ENCODE results near the gene PRDM8.
"Not testable (repeated sequence)": the region's sequence is repeated elsewhere in the genome, so short reads cannot be mapped to it uniquely, and the experiment has no call there.

The PRDM8 gene

GRCh38 chr4:80239480-80240150 lies 42.3 kb downstream of the PRDM8 start:
- POLR2A ChIA-PET = no interaction called here
- CTCF ChIA-PET = no interaction called here
- no peak for DNase-seq (ENCODE audit: extremely low spot score)
- TF ChIP-seq, protein P1, sequence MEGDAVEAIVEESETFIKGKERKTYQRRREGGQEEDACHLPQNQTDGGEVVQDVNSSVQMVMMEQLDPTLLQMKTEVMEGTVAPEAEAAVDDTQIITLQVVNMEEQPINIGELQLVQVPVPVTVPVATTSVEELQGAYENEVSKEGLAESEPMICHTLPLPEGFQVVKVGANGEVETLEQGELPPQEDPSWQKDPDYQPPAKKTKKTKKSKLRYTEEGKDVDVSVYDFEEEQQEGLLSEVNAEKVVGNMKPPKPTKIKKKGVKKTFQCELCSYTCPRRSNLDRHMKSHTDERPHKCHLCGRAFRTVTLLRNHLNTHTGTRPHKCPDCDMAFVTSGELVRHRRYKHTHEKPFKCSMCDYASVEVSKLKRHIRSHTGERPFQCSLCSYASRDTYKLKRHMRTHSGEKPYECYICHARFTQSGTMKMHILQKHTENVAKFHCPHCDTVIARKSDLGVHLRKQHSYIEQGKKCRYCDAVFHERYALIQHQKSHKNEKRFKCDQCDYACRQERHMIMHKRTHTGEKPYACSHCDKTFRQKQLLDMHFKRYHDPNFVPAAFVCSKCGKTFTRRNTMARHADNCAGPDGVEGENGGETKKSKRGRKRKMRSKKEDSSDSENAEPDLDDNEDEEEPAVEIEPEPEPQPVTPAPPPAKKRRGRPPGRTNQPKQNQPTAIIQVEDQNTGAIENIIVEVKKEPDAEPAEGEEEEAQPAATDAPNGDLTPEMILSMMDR (IDR thresholded peaks at IDR 0.05; ENCODE audit: control extremely low read depth, extremely low read depth, low read depth, missing control alignments) = no peak

DNA sequence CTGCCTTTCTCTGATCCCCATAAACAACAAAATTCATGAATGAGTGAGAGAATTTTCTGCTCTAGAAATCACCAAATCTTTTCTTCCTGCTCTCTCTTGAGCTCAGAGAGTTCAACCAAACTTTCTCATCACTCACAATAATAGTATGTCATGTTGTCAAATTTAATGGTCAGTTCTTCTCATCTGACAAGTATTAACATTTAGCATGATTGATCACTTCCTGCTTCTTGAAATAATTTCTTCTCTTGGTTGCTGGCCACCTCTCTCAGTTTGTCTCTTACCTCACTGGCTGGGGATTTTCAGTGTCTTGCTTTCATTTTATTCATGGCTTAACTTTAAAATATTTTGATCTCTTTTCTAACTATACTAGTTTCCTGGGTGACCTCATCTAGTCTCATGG lies 43.7 kb downstream of the PRDM8 start:
- CTCF ChIA-PET = interaction anchor here (0.9 kb wide), 1 partner anchor 9 kb away, joined by 3 read pairs; no protein-coding TSS in a partner anchor
- TF ChIP-seq, protein P1 (IDR thresholded peaks at IDR 0.05; ENCODE audit: control extremely low read depth, extremely low read depth, low read depth, missing control alignments) = no peak
- no peak for DNase-seq (ENCODE audit: extremely low spot score)
- POLR2A ChIA-PET = no interaction called here

GRCh38 chr4:80243274-80244018 lies 46.1 kb downstream of the PRDM8 start:
- DNase-seq (ENCODE audit: extremely low spot score) = no peak
- ChIA-PET POLR2A (no interaction called here), CTCF (no interaction called here)
- TF ChIP-seq, protein P1 (IDR thresholded peaks at IDR 0.05; ENCODE audit: control extremely low read depth, extremely low read depth, low read depth, missing control alignments) = no peak

GRCh38 chr4:80247484-80247883 lies 50.2 kb downstream of the PRDM8 start:
- CTCF ChIA-PET; DNase-seq (ENCODE audit: extremely low spot score); POLR2A ChIA-PET: not testable (repeated sequence)

DNA sequence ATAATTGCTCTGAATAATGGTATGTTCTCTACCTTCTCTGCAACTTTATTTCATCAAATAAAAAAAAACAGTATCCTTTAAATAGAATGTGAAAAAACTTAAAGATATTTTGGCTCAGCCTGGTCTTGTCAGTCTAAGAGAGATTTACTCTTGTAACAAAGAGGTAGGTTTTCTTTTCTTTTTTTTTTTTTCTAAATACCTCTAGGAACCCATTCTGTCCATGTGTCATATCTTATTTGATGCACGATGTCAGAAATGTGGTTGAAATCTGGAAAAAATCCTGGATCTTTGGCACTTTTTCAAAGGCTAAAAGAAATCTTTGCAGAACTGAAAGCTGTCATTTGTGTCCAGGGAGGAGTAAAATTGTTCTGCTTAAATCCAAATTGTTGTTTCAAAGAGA lies 51.8 kb downstream of the PRDM8 start:
- DNase-seq (ENCODE audit: extremely low spot score) = no peak
- TF ChIP-seq, protein P1 (IDR thresholded peaks at IDR 0.05; ENCODE audit: control extremely low read depth, extremely low read depth, low read depth, missing control alignments) = no peak
- ChIA-PET POLR2A (no interaction called here), CTCF (interaction anchor here (0.8 to 1.1 kb wide), 2 partner anchors 9 to 29 kb away, joined by 3 to 4 read pairs; no protein-coding TSS in a partner anchor)

DNA sequence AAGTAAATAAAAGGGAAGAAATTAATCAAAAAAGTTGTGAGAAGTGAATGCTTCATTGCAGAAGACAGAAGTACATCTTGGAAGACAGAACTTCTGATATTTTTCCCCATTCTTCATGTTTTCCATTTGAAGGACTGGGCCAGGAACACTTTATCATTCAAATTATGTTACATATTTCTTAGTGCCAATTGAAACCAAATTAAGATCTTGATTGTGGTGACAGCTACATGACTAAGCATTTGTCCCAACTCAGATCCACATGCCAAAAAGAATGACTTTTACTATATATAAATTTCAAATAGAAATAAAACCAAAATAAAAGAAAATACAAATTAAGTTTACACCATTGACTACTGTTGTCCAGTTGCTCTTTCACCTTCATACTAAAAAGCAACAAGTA lies 55.1 kb downstream of the PRDM8 start:
- no peak for DNase-seq (ENCODE audit: extremely low spot score)
- ChIA-PET CTCF (interaction anchor here (0.8 kb wide), 1 partner anchor 737 kb away, joined by 3 read pairs; no protein-coding TSS in a partner anchor), POLR2A (no interaction called here)
- TF ChIP-seq, protein P1 (IDR thresholded peaks at IDR 0.05; ENCODE audit: control extremely low read depth, extremely low read depth, low read depth, missing control alignments) = no peak

DNA sequence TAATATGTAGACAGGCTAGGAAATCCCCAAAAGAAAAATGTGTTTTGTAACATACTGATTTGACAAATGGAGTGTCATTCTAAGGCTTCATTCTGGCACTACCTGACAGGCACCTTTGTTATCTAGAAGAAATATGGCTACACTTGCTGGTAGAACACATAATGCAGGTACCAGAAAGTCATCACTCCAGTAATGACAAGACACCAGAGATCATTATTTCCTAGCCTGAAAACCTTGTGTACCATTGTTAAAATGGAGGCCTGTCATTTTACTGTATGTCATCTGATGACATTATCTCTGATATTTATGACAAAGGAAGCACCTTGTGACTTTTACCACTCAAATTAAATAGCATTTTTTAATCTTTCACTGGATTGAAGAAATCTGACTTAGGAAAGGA lies 55.6 kb downstream of the PRDM8 start:
- TF ChIP-seq, protein P1 (IDR thresholded peaks at IDR 0.05; ENCODE audit: control extremely low read depth, extremely low read depth, low read depth, missing control alignments) = no peak
- CTCF ChIA-PET = interaction anchor here (1.0 kb wide), 1 partner anchor 10 kb away, joined by 3 read pairs; no protein-coding TSS in a partner anchor
- POLR2A ChIA-PET = no interaction called here
- DNase-seq (ENCODE audit: extremely low spot score) = no peak

All from GM10248 (cell line).